ENCODE data around the gene ULK3.

The ULK3 gene

GRCh38 chr15:74794970-74795349 lies 48.0 kb downstream of the ULK3 start:
- DNase-seq: no peak

- DNase-seq: no peak
Measured at GRCh38 chr15:74794248-74794969, 48.5 kb downstream of the ULK3 start.

GRCh38 chr15:74793135-74794028 lies 49.6 kb downstream of the ULK3 start:
- no peak for DNase-seq

- DNase-seq: no peak
Measured at GRCh38 chr15:74792227-74793016, 50.5 kb downstream of the ULK3 start.

GRCh38 chr15:74791667-74792066 lies 51.3 kb downstream of the ULK3 start:
- DNase-seq: no peak

GRCh38 chr15:74791007-74791406 lies 51.9 kb downstream of the ULK3 start:
- no peak for DNase-seq

- DNase-seq: peak; percentile 39
Measured at GRCh38 chr15:74790080-74790916, 52.7 kb downstream of the ULK3 start.

- DNase-seq: no peak
Measured at GRCh38 chr15:74789741-74790079, 53.2 kb downstream of the ULK3 start.

- DNase-seq: no peak
Measured at GRCh38 chr15:74789171-74789631, 53.8 kb downstream of the ULK3 start.

GRCh38 chr15:74788683-74789151 lies 54.2 kb downstream of the ULK3 start:
- DNase-seq: no peak

GRCh38 chr15:74788042-74788682 lies 54.8 kb downstream of the ULK3 start:
- no peak for DNase-seq

GRCh38 chr15:74787251-74788041 lies 55.5 kb downstream of the ULK3 start:
- DNase-seq: peak; percentile 84

- no peak for DNase-seq
Measured at GRCh38 chr15:74786551-74787165, 56.3 kb downstream of the ULK3 start.

Data from SIG-M5 (cell line).